HCT116 (cell line): ENCODE measurements around the gene TNS3. TPM values are rescaled to one million over a fixed set of nuclear protein-coding genes. Genes with fewer than 3 reads are reported as not detected.

Experiments used
- ATAC-seq: fragments of 200-7000 bp; cut with Tn5 transposase; 2 replicates; pipeline ENCODE4 v1.9.1; 2020; ENCODE audit warnings: mild to moderate bottlenecking, moderate library complexity
- BruUV-seq: library from RNA; stranded (reverse); fragments of 400-500 nt; replicated peaks from 2 replicates; lab custom pipeline; 2021; lab: Mats Ljungman, UMichigan
- CTCF ChIA-PET: fragments of 300-600 bp; sonication (Branson Sonifier 250); formaldehyde crosslinking; loops from one replicate; lab custom pipeline; 2021; ENCODE audit warnings: antibody characterized with exemption; lab: Charles Lee
- POLR2A ChIA-PET: fragments of 300-600, 350-600 bp; sonication (Branson Sonifier 250); formaldehyde crosslinking; loops from one replicate; lab custom pipeline; 2021; ENCODE audit warnings: antibody characterized with exemption; lab: Charles Lee
- RAD21 ChIA-PET, 2 experiments: fragments of 300-600 bp; sonication (Branson Sonifier 250); formaldehyde crosslinking; loops; one replicate each; lab custom pipeline; 2023; ENCODE audit warnings: low total read pairs in 2 of 2; ENCODE audit not compliant: uncharacterized antibody in 2 of 2, unreplicated experiment in 2 of 2, low non-redundant PET in 1 of 2; lab: Charles Lee
- DNase-seq: peaks from one replicate; pipeline ENCODE4 v3.0.0-alpha.2; 2010; ENCODE audit warnings: low read depth, low spot score
- H2AFZ ChIP-seq: fragments of 200-600 bp; shearing (Covaris generic), sonication (generic); 2 replicates; pipeline ENCODE4 v1.6.1; 2017; ENCODE audit warnings: low read depth, mixed run types, mixed read lengths, antibody characterized with exemption, low read length; ENCODE audit not compliant: poor library complexity, severe bottlenecking
- H3K27ac ChIP-seq: 2 replicates; pipeline ENCODE4 v1.5.1; 2012; ENCODE audit warnings: low read depth, low read length
- H3K27me3 ChIP-seq: fragments of 200-600 bp; sonication (generic); 2 replicates; pipeline ENCODE4 v1.6.1; 2016; ENCODE audit warnings: mixed run types, low read length, mixed read lengths; ENCODE audit not compliant: insufficient read depth
- H3K36me3 ChIP-seq, 2 experiments: fragments of 200-500 bp in 1 of 2; fragments of 200-600 bp in 1 of 2; sonication (Bioruptor generic) in 1 of 2; sonication (generic) in 1 of 2; 2 replicates each; pipeline versions ENCODE4 v1.5.1 to v1.6.1; 2014 to 2016; ENCODE audit warnings: low read length in 2 of 2, inconsistent platforms in 1 of 2, mixed read lengths in 1 of 2, mixed run types in 1 of 2; ENCODE audit not compliant: insufficient read depth in 2 of 2, control insufficient read depth in 1 of 2
- H3K4me1 ChIP-seq, 2 experiments: fragments of 200-600 bp in 1 of 2; sonication (generic) in 1 of 2; 2 replicates each; pipeline versions ENCODE4 v1.5.1 to v1.6.1; 2012 to 2017; ENCODE audit warnings: low read length in 2 of 2, inconsistent platforms in 1 of 2, mild to moderate bottlenecking in 1 of 2, mixed read lengths in 1 of 2, mixed run types in 1 of 2, moderate library complexity in 1 of 2; ENCODE audit not compliant: insufficient read depth in 2 of 2, control insufficient read depth in 1 of 2
- H3K4me2 ChIP-seq: fragments of 200-600 bp; sonication (generic); 2 replicates; pipeline ENCODE4 v1.6.1; 2017; ENCODE audit warnings: mixed run types, low read length, mixed read lengths
- H3K4me3 ChIP-seq, 2 experiments: fragments of 200-600 bp in 1 of 2; sonication (generic) in 1 of 2; replicated peaks in 1 of 2; 2 replicates each; pipeline ENCODE4 v1.5.1; 2011 to 2016; ENCODE audit warnings: low read length in 2 of 2, control low read depth in 1 of 2, low read depth in 1 of 2, mild to moderate bottlenecking in 1 of 2, mixed read lengths in 1 of 2, mixed run types in 1 of 2
- H3K79me2 ChIP-seq: fragments of 200-600 bp; sonication (generic); 2 replicates; pipeline ENCODE4 v1.6.1; 2017; ENCODE audit warnings: mild to moderate bottlenecking, mixed run types, low read length, moderate library complexity, mixed read lengths; ENCODE audit not compliant: insufficient read depth
- H3K9ac ChIP-seq: fragments of 200-600 bp; sonication (generic); 2 replicates; pipeline ENCODE4 v1.6.1; 2016; ENCODE audit warnings: low read length, mixed read lengths
- H3K9me2 ChIP-seq: fragments of 200-600 bp; sonication (generic), shearing (Covaris generic); 2 replicates; pipeline ENCODE4 v1.6.1; 2017; ENCODE audit warnings: mixed run types, mild to moderate bottlenecking, moderate library complexity; ENCODE audit not compliant: insufficient read depth
- H3K9me3 ChIP-seq, 2 experiments: fragments of 200-500 bp in 1 of 2; fragments of 200-600 bp in 1 of 2; sonication (Bioruptor generic) in 1 of 2; sonication (generic) in 1 of 2; 2 replicates each; pipeline ENCODE4 v1.6.1; 2014 to 2017; ENCODE audit warnings: low read length in 2 of 2, mixed read lengths in 2 of 2, inconsistent platforms in 1 of 2, low read depth in 1 of 2, mild to moderate bottlenecking in 1 of 2, mixed run types in 1 of 2, moderate library complexity in 1 of 2; ENCODE audit not compliant: control insufficient read depth in 1 of 2, insufficient read depth in 1 of 2
- H4K20me1 ChIP-seq: fragments of 200-600 bp; sonication (generic), shearing (Covaris generic); 2 replicates; pipeline ENCODE4 v1.6.1; 2017; ENCODE audit warnings: mixed run types, mild to moderate bottlenecking, moderate library complexity; ENCODE audit not compliant: insufficient read depth
- CBX3 ChIP-seq: IDR thresholded peaks from 2 replicates; pipeline ENCODE4 v1.6.1; 2012; ENCODE audit warnings: low read depth
- CEBPB ChIP-seq: IDR thresholded peaks from 2 replicates; pipeline ENCODE4 v1.6.1; 2012; ENCODE audit warnings: low read depth
- EZH2phosphoT487 ChIP-seq: fragments of 200-600 bp; IDR thresholded peaks from 2 replicates; pipeline ENCODE4 v1.6.1; 2018; ENCODE audit warnings: antibody characterized with exemption, borderline replicate concordance
- FOSL1 ChIP-seq: IDR thresholded peaks from 2 replicates; pipeline ENCODE4 v1.6.1; 2012; ENCODE audit warnings: low read depth
- POLR2A ChIP-seq: IDR thresholded peaks from 2 replicates; pipeline ENCODE4 v1.7.0; 2011; ENCODE audit warnings: borderline replicate concordance; ENCODE audit not compliant: insufficient read depth, insufficient read length; ENCODE audit errors: extremely low read depth
- POLR2AphosphoS5 ChIP-seq: IDR thresholded peaks from 2 replicates; pipeline ENCODE4 v1.6.1; 2011; ENCODE audit warnings: mild to moderate bottlenecking, low read depth, low read length, moderate library complexity
- SIN3A ChIP-seq: IDR thresholded peaks from 2 replicates; pipeline ENCODE4 v1.6.1; 2012; ENCODE audit warnings: low read depth
- SP1 ChIP-seq: IDR thresholded peaks from 2 replicates; pipeline ENCODE4 v1.6.1; 2012; ENCODE audit warnings: low read depth
- TCF7L2 ChIP-seq: IDR thresholded peaks from 2 replicates; pipeline ENCODE4 v1.7.0; 2011; ENCODE audit warnings: borderline replicate concordance, inconsistent platforms; ENCODE audit not compliant: insufficient read depth, insufficient read length; ENCODE audit errors: extremely low read depth
- ZFX ChIP-seq: fragments of 450-650 bp; IDR thresholded peaks from 2 replicates; pipeline ENCODE4 v1.6.1; 2017
- ZNF274 ChIP-seq: fragments of 200-500 bp; sonication (Bioruptor generic); IDR thresholded peaks from 2 replicates; pipeline ENCODE4 v1.6.1; 2014; ENCODE audit warnings: mild to moderate bottlenecking, low read depth, low read length, inconsistent platforms
- intact Hi-C: fragments of 100-400 bp; cut with micrococcal nuclease; formaldehyde crosslinking; loops from 2 replicates; pipeline ENCODE4 v1.10.0; 2022
- total RNA-seq: library from RNA; stranded (reverse); gene quantifications from one replicate; pipeline ENCODE4 v1.2.1, GENCODE V29; 2021; ENCODE audit not compliant: unreplicated experiment
- TF ChIP-seq, protein P1 (sequence below): IDR thresholded peaks from 2 replicates; pipeline ENCODE4 v1.6.1; 2012
- TF ChIP-seq, protein P2 (sequence below), 3 experiments: fragments of 200-600 bp in 1 of 3; sonication (generic) in 1 of 3; IDR thresholded peaks in 2 of 3; conservative IDR thresholded peaks in 1 of 3; 2 replicates each; pipeline ENCODE4 v1.5.1; 2012 to 2017; ENCODE audit warnings: low read depth in 2 of 3, low read length in 2 of 3, antibody characterized with exemption in 1 of 3, borderline replicate concordance in 1 of 3, control low read depth in 1 of 3, mild to moderate bottlenecking in 1 of 3, mixed read lengths in 1 of 3, mixed run types in 1 of 3, moderate library complexity in 1 of 3; ENCODE audit not compliant: insufficient read depth in 1 of 3

Gene TNS3
- total RNA-seq, 1 experiment from 2014 or later: 9.1 TPM

DNA sequence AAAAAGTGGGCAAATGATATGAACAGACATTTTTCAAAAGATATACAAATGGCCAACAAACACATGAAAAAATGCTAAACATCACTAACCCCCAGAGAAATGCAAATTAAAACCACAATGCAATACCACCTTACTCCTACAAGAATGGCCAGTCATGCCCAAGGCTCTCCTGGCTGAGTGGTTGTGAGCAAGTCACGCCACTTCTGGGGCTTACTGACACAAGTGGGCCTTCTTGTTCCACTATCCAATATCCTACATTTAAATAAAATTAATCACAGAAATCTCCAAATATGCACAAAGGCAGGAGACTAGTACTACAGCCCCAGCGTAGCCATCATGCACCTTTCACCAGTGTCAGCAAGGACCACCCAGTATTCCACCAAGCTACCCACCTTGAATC lies 181.9 kb downstream of the TNS3 start:
- no peaks in the 10 kb centered on the region for H3K36me3 ChIP-seq
- H3K4me3 ChIP-seq: no peak overlapping the region
- intact Hi-C loops: no loop called here

More for the DNA sequence above, 181.9 kb downstream of the TNS3 start:
- H3K9me2 ChIP-seq: no peaks in the 10 kb centered on the region
- DNase-seq (no peak), ATAC-seq (no peak)
- ChIA-PET CTCF (no interaction called here), POLR2A (no interaction called here), RAD21 (no interaction called here)
- H3K79me2 ChIP-seq: no peaks in the 10 kb centered on the region
- no peak for TF ChIP-seq SP1
- TF ChIP-seq POLR2A: no peak
- no peak for TF ChIP-seq CEBPB
- TF ChIP-seq, protein P1, sequence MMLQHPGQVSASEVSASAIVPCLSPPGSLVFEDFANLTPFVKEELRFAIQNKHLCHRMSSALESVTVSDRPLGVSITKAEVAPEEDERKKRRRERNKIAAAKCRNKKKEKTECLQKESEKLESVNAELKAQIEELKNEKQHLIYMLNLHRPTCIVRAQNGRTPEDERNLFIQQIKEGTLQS: no peak
- no peak for TF ChIP-seq POLR2AphosphoS5
- TF ChIP-seq EZH2phosphoT487: no peak
- no peak for TF ChIP-seq TCF7L2
- no peak for TF ChIP-seq CBX3
- TF ChIP-seq, protein P2, sequence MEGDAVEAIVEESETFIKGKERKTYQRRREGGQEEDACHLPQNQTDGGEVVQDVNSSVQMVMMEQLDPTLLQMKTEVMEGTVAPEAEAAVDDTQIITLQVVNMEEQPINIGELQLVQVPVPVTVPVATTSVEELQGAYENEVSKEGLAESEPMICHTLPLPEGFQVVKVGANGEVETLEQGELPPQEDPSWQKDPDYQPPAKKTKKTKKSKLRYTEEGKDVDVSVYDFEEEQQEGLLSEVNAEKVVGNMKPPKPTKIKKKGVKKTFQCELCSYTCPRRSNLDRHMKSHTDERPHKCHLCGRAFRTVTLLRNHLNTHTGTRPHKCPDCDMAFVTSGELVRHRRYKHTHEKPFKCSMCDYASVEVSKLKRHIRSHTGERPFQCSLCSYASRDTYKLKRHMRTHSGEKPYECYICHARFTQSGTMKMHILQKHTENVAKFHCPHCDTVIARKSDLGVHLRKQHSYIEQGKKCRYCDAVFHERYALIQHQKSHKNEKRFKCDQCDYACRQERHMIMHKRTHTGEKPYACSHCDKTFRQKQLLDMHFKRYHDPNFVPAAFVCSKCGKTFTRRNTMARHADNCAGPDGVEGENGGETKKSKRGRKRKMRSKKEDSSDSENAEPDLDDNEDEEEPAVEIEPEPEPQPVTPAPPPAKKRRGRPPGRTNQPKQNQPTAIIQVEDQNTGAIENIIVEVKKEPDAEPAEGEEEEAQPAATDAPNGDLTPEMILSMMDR (IDR thresholded peaks at IDR 0.05 in 2 of 3, conservative IDR thresholded peaks at IDR 0.05 in 1 of 3; ENCODE audit: borderline replicate concordance in 1 of 3, insufficient read depth in 1 of 3, low read depth in 2 of 3, low read length in 2 of 3): no peak
- no peak for TF ChIP-seq FOSL1
- TF ChIP-seq SIN3A: no peak
- TF ChIP-seq ZNF274: no peak
- TF ChIP-seq ZFX: no peak
- no peaks in the 10 kb centered on the region for H3K4me1 ChIP-seq
- no peak overlapping the region for H3K9ac ChIP-seq
- no peaks in the 10 kb centered on the region for H4K20me1 ChIP-seq
- no peak overlapping the region for H3K4me2 ChIP-seq
- no peaks in the 10 kb centered on the region for H3K9me3 ChIP-seq
- H2AFZ ChIP-seq: no peak overlapping the region
- H3K27me3 ChIP-seq: no peaks in the 10 kb centered on the region
- BruUV-seq: no TSS peak
- H3K27ac ChIP-seq: no peak overlapping the region
